Activated T-cell treated with anti-CD3 and anti-CD28 coated beads for 1 hour (primary cell): ENCODE measurements around the gene TAOK1.
"Not testable (repeated sequence)": the region's sequence is repeated elsewhere in the genome, so short reads cannot be mapped to it uniquely, and the experiment has no call there.

Experiments
- DNase-seq: peaks from one replicate; pipeline ENCODE4 v3.0.0-alpha.2; 2020; ENCODE audit warnings: low read depth

TAOK1 gene

DNA sequence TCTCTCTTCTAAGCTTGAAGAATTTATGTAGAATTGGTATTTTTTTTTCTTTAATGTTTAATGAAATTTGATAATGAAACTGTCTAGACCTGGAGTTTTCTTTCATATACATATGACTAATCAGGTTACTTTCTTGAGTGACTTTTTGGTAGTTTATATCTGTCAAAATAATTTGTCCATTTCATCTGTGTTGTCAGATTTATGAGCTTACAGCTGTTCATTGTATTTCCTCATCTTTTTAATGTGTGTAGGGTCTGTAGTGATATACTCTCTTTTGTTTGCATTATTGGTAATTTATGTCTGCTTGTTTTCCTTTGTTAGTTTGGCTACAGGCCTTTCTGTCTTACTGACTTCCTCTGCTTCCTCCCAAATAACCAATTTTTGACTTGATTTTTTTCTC is 55.7 kb downstream of the TAOK1 start:
- no peak for DNase-seq

- DNase-seq, result no peak
These were observed 59.9 kb downstream of the TAOK1 start for GRCh38 chr17:29449865-29450671.

DNA sequence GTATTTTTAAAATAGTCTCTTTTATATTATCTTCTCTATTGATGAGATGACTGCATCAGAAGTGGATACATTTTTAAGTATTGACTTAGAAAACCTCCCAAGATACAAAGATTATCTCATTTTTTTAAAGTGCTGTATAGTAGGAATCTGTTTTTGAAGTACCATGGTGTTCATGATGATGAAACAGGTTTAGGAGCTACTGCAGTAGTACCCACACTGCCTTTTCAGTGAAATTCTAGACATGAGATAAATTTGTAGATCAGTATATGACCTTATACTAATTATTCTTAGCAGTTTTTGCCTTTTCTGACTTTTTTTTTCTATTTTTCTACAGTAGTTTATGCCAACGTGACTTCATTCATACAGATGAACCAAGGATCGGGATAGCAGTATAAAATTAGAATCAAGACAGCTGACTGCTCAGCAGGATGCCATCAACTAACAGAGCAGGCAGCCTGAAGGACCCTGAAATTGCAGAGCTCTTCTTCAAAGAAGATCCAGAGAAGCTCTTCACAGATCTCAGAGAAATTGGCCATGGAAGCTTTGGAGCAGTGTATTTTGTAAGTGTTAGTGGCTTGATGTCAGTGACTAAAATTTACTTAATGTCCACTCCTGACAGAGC is 61.1 kb downstream of the TAOK1 start:
- DNase-seq, result no peak

DNA sequence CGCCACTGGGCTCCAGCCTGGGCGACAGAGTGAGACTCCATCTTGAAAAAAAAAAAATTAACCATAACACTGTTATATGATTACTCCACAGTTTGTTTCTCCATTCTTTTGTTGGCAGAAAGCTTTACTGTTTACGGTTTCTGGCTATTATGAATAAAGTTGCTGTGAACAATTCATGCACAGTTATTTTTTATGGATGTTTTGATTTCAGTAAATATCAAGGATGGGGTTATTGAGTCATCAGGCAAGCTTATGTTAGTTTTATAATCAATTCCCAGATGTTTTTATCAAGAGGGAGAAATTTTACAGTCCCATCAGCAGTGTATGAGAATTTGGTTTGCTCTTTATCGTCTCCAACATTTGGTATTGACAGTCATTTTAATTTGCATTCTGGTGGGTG is 67.9 kb downstream of the TAOK1 start:
- no peak for DNase-seq

DNA sequence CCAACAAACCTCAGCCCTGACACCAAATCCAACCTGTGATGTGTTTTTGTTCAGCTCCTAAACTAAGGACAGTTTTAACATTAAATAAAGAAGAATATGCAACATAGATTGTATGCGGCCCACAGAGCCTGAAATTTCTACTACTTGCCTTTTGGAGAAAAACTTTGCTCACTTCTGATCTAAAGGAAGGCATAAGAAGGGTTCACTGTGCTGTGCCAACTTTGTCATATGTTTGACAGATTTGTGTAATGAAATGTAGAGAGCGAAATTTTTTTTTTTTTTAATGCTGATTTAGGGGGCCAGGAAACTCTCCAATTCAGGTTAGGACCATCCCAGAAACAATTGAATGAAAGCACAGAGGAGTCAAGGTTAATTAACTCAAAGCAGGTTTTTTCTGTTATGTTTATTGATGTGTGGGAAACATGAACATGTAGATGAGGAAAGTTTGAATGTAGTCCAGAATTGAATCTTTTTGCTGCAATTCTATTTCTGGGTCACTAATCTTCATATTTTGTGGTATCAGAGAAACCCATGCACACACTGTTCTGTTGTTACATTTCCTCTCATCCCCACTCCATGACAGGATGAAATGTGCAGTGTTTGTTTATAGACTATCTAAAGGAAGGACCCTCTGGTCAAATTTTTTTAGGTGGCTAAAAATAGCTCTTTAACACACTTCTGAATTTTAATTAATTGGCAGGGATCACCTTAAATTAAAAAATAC is 71.5 kb downstream of the TAOK1 start:
- no peak for DNase-seq

DNA sequence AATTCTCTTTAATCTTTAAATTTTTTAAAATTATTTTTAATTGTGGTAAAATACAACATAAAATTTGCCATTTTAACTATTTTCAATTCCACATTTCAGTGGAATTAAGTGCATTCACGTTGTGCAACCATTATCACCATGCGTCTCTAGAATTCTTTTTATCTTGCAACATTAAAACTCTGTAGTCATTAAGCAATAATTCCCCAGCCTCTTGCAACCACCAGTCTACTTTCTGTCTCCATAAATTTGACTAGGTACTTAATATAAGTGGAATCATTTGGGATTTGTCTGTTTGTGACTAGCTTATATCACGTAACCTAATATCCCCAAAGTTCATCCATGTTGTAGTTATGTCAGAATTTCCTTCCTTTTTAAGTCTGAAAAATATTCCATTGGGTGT is 79.1 kb downstream of the TAOK1 start:
- DNase-seq, result no peak

GRCh38 chr17:29473437-29473836 is 83.3 kb downstream of the TAOK1 start:
- not testable (repeated sequence) for DNase-seq

DNA sequence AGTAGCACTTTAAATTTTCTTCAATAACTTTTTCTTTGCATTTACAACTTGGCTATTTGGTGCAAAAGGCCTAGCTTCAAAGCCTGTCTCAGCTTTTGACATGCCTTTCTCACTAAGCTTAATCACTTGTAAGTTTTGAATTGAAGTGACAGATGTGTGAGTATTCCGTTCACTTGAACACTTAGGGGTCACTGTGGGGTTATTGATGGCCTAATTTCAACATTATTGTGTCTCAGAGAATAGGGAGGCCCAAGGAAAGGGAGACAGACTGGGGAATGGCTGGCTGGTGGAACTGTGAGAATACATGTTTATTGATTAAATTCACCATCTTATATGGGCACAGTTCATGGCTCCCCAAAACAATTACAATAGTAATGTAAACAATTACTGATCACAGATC is 84.1 kb downstream of the TAOK1 start:
- no peak for DNase-seq

DNA sequence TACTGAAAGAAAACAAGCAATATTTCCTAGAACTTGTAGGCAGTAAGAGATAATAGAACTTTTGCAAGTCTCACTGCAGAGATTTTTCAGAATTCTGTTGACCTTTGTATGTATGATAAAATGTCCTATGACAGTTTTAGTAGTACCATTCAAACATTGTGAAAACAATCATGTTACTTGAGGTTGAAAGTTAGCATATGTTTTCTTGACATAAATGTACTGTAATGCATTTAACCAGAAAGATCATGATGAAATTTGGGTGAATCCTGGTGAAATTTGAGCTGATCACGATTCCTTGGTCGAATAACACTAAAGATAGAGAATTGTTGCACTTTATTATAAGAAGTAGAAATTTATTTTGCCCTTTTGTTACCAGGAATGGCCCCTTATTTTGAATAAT is 85.7 kb downstream of the TAOK1 start:
- no peak for DNase-seq

- DNase-seq, result not testable (repeated sequence)
These were observed 90.2 kb downstream of the TAOK1 start for GRCh38 chr17:29480249-29480928.

DNA sequence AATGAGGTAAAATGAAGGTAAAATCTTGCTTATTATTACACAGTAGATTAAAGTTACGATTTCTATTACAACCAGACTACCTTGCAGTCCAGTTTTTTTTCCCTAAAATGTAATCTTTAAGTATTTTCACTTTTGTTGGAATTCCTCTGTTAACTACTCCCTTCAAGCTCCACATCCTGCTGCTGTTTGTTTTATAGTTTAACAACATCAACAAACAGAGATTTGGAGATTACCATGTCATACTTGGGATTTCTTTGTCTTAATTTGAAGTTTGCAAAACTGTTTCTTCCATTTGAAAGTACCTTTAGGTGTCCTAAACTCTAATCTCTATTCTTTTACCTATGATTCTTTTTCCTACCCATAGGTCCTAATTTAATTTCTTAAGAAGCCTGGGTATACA is 93.3 kb downstream of the TAOK1 start:
- no peak for DNase-seq

DNA sequence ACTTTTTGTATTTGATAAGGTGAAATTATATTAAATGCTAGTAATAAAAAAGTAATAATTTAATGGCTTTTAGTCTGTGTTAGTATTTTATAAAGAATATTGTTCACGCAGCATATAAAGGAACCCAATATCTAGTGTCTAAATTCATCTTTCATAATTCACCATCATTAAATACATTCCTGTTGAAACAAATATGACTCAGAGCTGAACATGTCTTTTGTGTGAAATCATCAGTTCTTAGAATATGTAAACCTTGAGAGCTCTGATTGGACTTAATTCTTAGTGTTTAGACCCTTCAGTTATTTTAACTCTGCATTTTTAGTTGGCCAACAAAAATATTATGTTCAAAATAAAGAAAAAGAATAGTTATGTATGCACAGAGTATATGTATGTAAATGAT is 104.8 kb downstream of the TAOK1 start:
- no peak for DNase-seq

DNA sequence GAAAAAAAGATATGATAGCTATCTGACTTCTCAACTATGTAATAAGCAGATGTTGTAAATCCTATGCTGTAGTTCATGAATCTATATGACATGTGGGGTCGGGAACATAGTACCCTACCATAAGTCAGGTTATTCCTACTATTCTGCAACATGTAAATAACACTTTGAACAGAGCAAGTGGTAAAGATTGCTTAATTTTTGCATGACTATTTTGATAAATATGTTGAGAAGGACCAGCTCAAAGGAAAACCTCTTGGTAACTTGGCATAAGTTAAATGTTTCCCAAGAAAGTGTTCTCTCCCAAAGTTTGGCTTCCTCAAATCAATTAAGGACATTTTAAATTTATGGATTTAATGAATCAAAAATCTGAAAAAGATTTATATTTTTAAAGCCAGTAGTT is 114.5 kb downstream of the TAOK1 start:
- no peak for DNase-seq

DNA sequence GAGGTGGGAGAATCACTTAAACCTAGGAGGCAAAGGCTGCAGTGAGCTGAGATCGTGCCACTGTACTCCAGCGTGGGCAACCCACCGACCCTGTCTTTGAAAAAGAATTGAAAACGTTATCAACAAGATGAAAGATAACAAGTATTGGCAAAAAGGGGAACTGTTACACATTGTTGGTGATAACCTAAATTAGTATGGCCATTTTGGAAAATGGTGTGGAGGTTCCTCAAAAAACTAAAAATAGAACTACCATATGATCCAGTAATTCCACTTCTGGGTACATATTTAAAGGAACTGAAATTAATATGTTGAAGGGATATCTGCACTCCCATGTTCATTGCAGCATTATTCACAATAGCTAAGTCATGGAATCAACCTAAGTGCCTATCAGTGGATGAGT is 115.7 kb downstream of the TAOK1 start:
- DNase-seq, result no peak

GRCh38 chr17:29510953-29511352 is 120.8 kb downstream of the TAOK1 start:
- no peak for DNase-seq

DNA sequence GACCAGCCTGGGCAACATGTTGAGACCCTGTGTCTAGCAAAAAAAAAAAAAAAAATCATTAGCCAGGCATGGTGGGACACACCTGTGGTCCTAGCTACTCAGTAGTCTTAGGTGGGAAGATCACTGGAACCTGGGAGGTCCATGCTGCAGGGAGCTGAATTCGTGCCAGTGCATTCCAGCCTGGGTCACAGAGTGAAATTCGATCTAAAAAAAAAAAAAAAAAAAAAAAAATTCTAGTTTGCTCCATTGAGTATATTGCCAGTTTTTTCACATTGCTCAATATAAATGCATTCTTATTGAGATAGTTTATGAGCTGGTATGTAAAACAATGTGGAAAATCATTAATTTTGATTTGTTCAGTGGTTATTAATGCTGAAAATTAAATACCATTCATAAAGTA is 124.6 kb downstream of the TAOK1 start:
- no peak for DNase-seq

- DNase-seq, result no peak
These were observed 128.2 kb downstream of the TAOK1 start for GRCh38 chr17:29518359-29518758.

GRCh38 chr17:29524692-29525091 is 134.5 kb downstream of the TAOK1 start:
- no peak for DNase-seq

DNA sequence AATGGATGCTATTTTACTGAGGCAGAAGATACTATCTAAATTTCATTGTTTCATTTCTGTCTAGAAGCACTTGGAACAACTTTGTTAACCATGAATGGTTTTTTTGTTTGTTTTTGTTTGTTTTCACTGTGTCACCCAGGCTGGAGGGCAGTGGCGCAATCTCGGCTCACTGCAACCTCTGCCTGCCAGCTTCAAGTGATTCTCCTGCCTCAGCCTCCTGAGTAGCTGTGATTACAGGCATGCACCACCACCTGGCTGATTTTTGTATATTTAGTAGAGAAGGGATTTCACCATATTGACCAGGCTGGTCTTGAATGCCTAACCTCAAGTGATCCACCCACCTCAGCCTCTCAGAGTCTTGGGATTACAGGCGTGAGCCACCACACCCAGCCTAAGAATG is 136.2 kb downstream of the TAOK1 start:
- DNase-seq, result no peak

- DNase-seq, result no peak
These were observed 143.8 kb downstream of the TAOK1 start for GRCh38 chr17:29533976-29534375.

DNA sequence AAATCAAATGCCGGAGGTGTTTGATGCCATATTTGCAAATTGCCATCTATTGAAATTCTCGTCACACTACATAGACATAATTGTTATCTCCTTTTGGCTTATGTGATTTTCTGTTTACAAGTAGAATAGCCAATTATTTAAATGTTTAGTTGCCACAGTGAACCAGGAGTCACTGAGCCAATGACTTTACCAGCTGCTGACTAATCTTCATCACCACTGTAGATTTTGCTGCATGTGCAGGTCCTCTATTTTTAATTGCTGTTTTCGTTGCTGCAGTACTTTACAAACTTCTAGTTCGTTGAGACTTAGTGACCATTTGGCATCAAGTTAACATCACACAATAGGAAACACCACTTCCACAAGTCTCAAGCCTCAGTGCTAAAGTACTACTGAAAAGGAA is 153.9 kb downstream of the TAOK1 start:
- no peak for DNase-seq

GRCh38 chr17:29546085-29546484 is 155.9 kb downstream of the TAOK1 start:
- no peak for DNase-seq

DNA sequence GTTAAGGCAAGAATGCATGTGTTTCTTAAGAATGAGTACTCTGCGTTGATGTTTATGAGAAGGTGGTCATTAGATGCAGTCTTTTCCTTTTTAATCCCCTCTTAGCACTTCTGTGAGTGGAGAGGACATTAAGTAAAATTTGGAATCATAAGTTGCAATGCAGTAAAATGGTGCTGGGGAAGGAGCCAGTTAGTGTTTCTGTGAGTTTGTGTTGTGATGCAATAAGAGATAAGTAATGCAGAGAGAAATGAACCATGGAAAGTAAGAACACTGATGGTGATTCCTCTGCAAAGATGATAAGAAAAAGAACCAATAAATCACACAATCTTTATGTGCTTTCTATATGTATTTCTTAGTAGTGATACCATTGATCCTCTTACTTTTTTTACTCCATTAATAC is 156.7 kb downstream of the TAOK1 start:
- DNase-seq, result no peak
